Liver (tissue), 9 donors: ENCODE results near the gene RTN4IP1. TPM values are rescaled to one million over a fixed set of nuclear protein-coding genes. Genes with fewer than 3 reads are reported as not detected.

Source experiments
- DNase-seq: peaks from one replicate; pipeline ENCODE4 v3.0.0-alpha.2; 2017; ENCODE audit warnings: low spot score
- H3K27ac ChIP-seq, 2 donors: one replicate each; pipeline ENCODE4 v1.7.0; 2013; ENCODE audit warnings: inconsistent platforms in 2 of 2, low read length in 2 of 2, control low read depth in 1 of 2, low read depth in 1 of 2, mild to moderate bottlenecking in 1 of 2
- H3K27me3 ChIP-seq, 4 donors: one replicate each; pipeline versions ENCODE4 v1.6.1 to v1.7.0; 2013; ENCODE audit warnings: low read length in 3 of 4, inconsistent platforms in 1 of 4, mild to moderate bottlenecking in 1 of 4, moderate library complexity in 1 of 4; ENCODE audit not compliant: control insufficient read depth in 4 of 4, insufficient read depth in 4 of 4
- H3K36me3 ChIP-seq, 4 donors: one replicate each; pipeline versions ENCODE4 v1.6.1 to v1.7.0; 2013; ENCODE audit warnings: low read length in 3 of 4, mild to moderate bottlenecking in 3 of 4, low read depth in 1 of 4, moderate library complexity in 1 of 4; ENCODE audit not compliant: control insufficient read depth in 4 of 4, insufficient read depth in 3 of 4
- H3K4me1 ChIP-seq, 4 donors: one replicate each; pipeline versions ENCODE4 v1.6.1 to v1.7.0; 2013; ENCODE audit warnings: low read length in 3 of 4, mild to moderate bottlenecking in 3 of 4, moderate library complexity in 1 of 4; ENCODE audit not compliant: control insufficient read depth in 4 of 4, insufficient read depth in 4 of 4
- H3K4me3 ChIP-seq, 3 donors: one replicate each; pipeline versions ENCODE4 v1.6.1 to v1.7.0; 2013; ENCODE audit warnings: low read length in 3 of 3, control low read depth in 1 of 3, low read depth in 1 of 3, mild to moderate bottlenecking in 1 of 3
- H3K9ac ChIP-seq, 2 donors: one replicate each; pipeline ENCODE4 v1.7.0; 2013; ENCODE audit warnings: low read length in 2 of 2, mild to moderate bottlenecking in 2 of 2, moderate library complexity in 2 of 2, control low read depth in 1 of 2, low read depth in 1 of 2
- H3K9me3 ChIP-seq, 4 donors: one replicate each; pipeline versions ENCODE4 v1.6.1 to v1.7.0; 2013; ENCODE audit warnings: low read length in 3 of 4; ENCODE audit not compliant: control insufficient read depth in 4 of 4
- ATF3 ChIP-seq: IDR thresholded peaks from 2 replicates; pipeline ENCODE4 v1.6.1; 2016; ENCODE audit warnings: antibody characterized with exemption
- EGR1 ChIP-seq, 2 donors: IDR thresholded peaks; 2 replicates each; pipeline ENCODE4 v1.6.1; 2016 to 2018; ENCODE audit warnings: antibody characterized with exemption in 2 of 2, low read depth in 2 of 2
- FOXA1 ChIP-seq: IDR thresholded peaks from 2 replicates; pipeline ENCODE4 v1.6.1; 2016; ENCODE audit warnings: antibody characterized with exemption
- GABPA ChIP-seq, 2 donors: IDR thresholded peaks in 1 of 2; conservative IDR thresholded peaks in 1 of 2; 2 replicates each; pipeline ENCODE4 v1.6.1; 2016; ENCODE audit warnings: antibody characterized with exemption in 2 of 2, mild to moderate bottlenecking in 1 of 2, moderate library complexity in 1 of 2
- HNF4A ChIP-seq, 2 donors: conservative IDR thresholded peaks; 2 replicates each; pipeline ENCODE4 v1.6.1; 2016; ENCODE audit warnings: antibody characterized with exemption in 2 of 2, mild to moderate bottlenecking in 2 of 2
- HNF4G ChIP-seq: IDR thresholded peaks from 2 replicates; pipeline ENCODE4 v1.6.1; 2016; ENCODE audit warnings: antibody characterized with exemption
- JUND ChIP-seq, 2 donors: IDR thresholded peaks; 2 replicates each; pipeline ENCODE4 v1.6.1; 2016; ENCODE audit warnings: antibody characterized with exemption in 2 of 2
- MAX ChIP-seq: IDR thresholded peaks from 2 replicates; pipeline ENCODE4 v1.6.1; 2016; ENCODE audit warnings: antibody characterized with exemption
- NR2F2 ChIP-seq: IDR thresholded peaks from 2 replicates; pipeline ENCODE4 v1.6.1; 2016; ENCODE audit warnings: antibody characterized with exemption
- RAD21 ChIP-seq, 2 donors: IDR thresholded peaks; 2 replicates each; pipeline ENCODE4 v1.6.1; 2016; ENCODE audit warnings: antibody characterized with exemption in 2 of 2, mild to moderate bottlenecking in 2 of 2
- REST ChIP-seq: IDR thresholded peaks from 2 replicates; pipeline ENCODE4 v1.6.1; 2016; ENCODE audit warnings: antibody characterized with exemption, mild to moderate bottlenecking
- RXRA ChIP-seq, 2 donors: IDR thresholded peaks; 2 replicates each; pipeline ENCODE4 v1.6.1; 2017 to 2018; ENCODE audit warnings: antibody characterized with exemption in 2 of 2, mild to moderate bottlenecking in 1 of 2
- SP1 ChIP-seq: IDR thresholded peaks from 2 replicates; pipeline ENCODE4 v1.6.1; 2018; ENCODE audit warnings: antibody characterized with exemption, mild to moderate bottlenecking
- TAF1 ChIP-seq: conservative IDR thresholded peaks from 2 replicates; pipeline ENCODE4 v1.6.1; 2016; ENCODE audit warnings: antibody characterized with exemption, mild to moderate bottlenecking
- YY1 ChIP-seq: IDR thresholded peaks from 2 replicates; pipeline ENCODE4 v1.6.1; 2016; ENCODE audit warnings: antibody characterized with exemption, mild to moderate bottlenecking
- ZBTB33 ChIP-seq: IDR thresholded peaks from 2 replicates; pipeline ENCODE4 v1.6.1; 2016; ENCODE audit warnings: antibody characterized with exemption
- WGBS: extraction: QIAGEN DNeasy Blood & Tissue Kit; methylation state at CpG from one replicate; pipeline ENCODE4 v1.1.7; 2013; 5-methylcytosine and 5-hydroxymethylcytosine counted together
- polyA plus RNA-seq, 2 donors: library from polyadenylated mRNA; stranded (reverse) in 1 of 2; unstranded in 1 of 2; fragments of 200-250 nt in 1 of 2; fragments of >200 nt in 1 of 2; fragmentation: Nextera tagmentation in 1 of 2; extraction: Ambion mirVana in 1 of 2; gene quantifications; one replicate each; pipeline versions ENCODE4 v1.2.1 to v1.2.3, GENCODE V29; 2013 to 2015
- total RNA-seq, 2 donors: library from RNA; depleted of rRNA; stranded (reverse); fragments of >200 nt; gene quantifications; one replicate each; pipeline ENCODE4 v1.2.3, GENCODE V29; 2014
- donor health status: healthy.
- donor health status: healthy.
- donor health status: healthy.
- donor health status: healthy.
- donor health status: healthy.

The RTN4IP1 gene
- total and polyA plus RNA-seq, 4 donors = 3.7 to 6.9 (median 4.6) TPM

GRCh38 chr6:106540907-106541306 lies 88.4 kb downstream of the RTN4IP1 start:
- peaks cover 0 to 12% (median 4%) of the 10 kb centered on the region in 4 donors for H3K4me1 ChIP-seq
- TF ChIP-seq JUND (IDR thresholded peaks at IDR 0.05) = no peak
- TF ChIP-seq RXRA (IDR thresholded peaks at IDR 0.05) = peak in 1 of 2 donors; percentile 31
- no peak for TF ChIP-seq RAD21 (IDR thresholded peaks at IDR 0.05)
- no peak for TF ChIP-seq SP1
- TF ChIP-seq REST = no peak
- TF ChIP-seq YY1 = peak; percentile 79
- TF ChIP-seq HNF4A (conservative IDR thresholded peaks at IDR 0.05) = peak in 1 of 2 donors; percentile 40
- 36% methylated on average over 6 of the region's 6 CpGs for WGBS

GRCh38 chr6:106540432-106540831 lies 88.9 kb downstream of the RTN4IP1 start:
- no peak overlapping the region for H3K9ac ChIP-seq
- H3K4me1 ChIP-seq = peaks cover 0 to 12% (median 4%) of the 10 kb centered on the region in 4 donors
- TF ChIP-seq GABPA (IDR thresholded peaks at IDR 0.05 in 1 of 2, conservative IDR thresholded peaks at IDR 0.05 in 1 of 2) (no peak), ZBTB33 (no peak), HNF4G (no peak), FOXA1 (no peak), MAX (no peak), NR2F2 (no peak), EGR1 (IDR thresholded peaks at IDR 0.05; ENCODE audit: low read depth in 2 of 2) (no peak), RXRA (IDR thresholded peaks at IDR 0.05) (no peak), REST (no peak), ATF3 (no peak), SP1 (no peak), JUND (IDR thresholded peaks at IDR 0.05) (no peak), RAD21 (IDR thresholded peaks at IDR 0.05) (no peak), TAF1 (no peak), YY1 (no peak)
- peaks cover 0 to 17% (median 5%) of the 10 kb centered on the region in 4 donors for H3K36me3 ChIP-seq
- no peak overlapping the region for H3K27ac ChIP-seq
- no peaks in the 10 kb centered on the region for H3K9me3 ChIP-seq
- H3K4me3 ChIP-seq = no peak overlapping the region
- no peak for DNase-seq
- no peaks in the 10 kb centered on the region for H3K27me3 ChIP-seq

More at GRCh38 chr6:106540907-106541306, 88.4 kb downstream of the RTN4IP1 start:
- no peaks in the 10 kb centered on the region for H3K27me3 ChIP-seq
- no peak overlapping the region for H3K27ac ChIP-seq
- DNase-seq = no peak
- no peak overlapping the region for H3K4me3 ChIP-seq
- H3K9me3 ChIP-seq = no peaks in the 10 kb centered on the region
- H3K9ac ChIP-seq = no peak overlapping the region
- peaks cover 0 to 17% (median 5%) of the 10 kb centered on the region in 4 donors for H3K36me3 ChIP-seq
